BJ (cell line): ENCODE results near the gene UNK. TPM values are rescaled to one million over a fixed set of nuclear protein-coding genes. Genes with fewer than 3 reads are reported as not detected.

Source experiments
- CTCF ChIA-PET: fragments of 350-600 bp; formaldehyde crosslinking; extraction: SDS; loops from one replicate; lab custom pipeline; 2021; ENCODE audit warnings: antibody characterized with exemption, inconsistent platforms; lab: Yijun Ruan, JAX
- POLR2A ChIA-PET: fragments of 300-600 bp; sonication (Branson Sonifier 250); formaldehyde crosslinking; extraction: SDS; loops from one replicate; lab custom pipeline; 2021; ENCODE audit warnings: antibody characterized with exemption; lab: Charles Lee
- DNase-seq: peaks from one replicate; pipeline ENCODE4 v3.0.0-alpha.2; 2011; ENCODE audit warnings: low read depth
- H3K27me3 ChIP-seq: 2 replicates; pipeline ENCODE4 v1.6.0; 2011; ENCODE audit warnings: low read length; ENCODE audit not compliant: control insufficient read depth, insufficient read depth
- H3K36me3 ChIP-seq: 2 replicates; pipeline ENCODE4 v1.5.1; 2011; ENCODE audit warnings: low read length; ENCODE audit not compliant: control insufficient read depth, insufficient read depth
- H3K4me3 ChIP-seq: 2 replicates; pipeline ENCODE4 v1.5.1; 2011; ENCODE audit warnings: low read depth, mild to moderate bottlenecking, control low read depth, low read length
- CTCF ChIP-seq: IDR thresholded peaks from 2 replicates; pipeline ENCODE4 v1.5.1; 2011; ENCODE audit warnings: low read depth, mild to moderate bottlenecking, control low read depth, inconsistent platforms, low read length, moderate library complexity; ENCODE audit not compliant: insufficient read depth
- polyA plus RNA-seq: library from polyadenylated mRNA; depleted of rRNA; stranded (reverse); fragments of >200 nt; gene quantifications from 2 replicates; pipeline ENCODE4 v1.2.3, GENCODE V29; 2011

The UNK gene
- polyA plus RNA-seq, 1 experiment = 7.2 TPM

GRCh38 chr17:75767881-75768280, 16.7 kb upstream of the UNK start:
- POLR2A ChIA-PET = no interaction called here
- CTCF ChIA-PET = no interaction called here
- no peaks in the 10 kb centered on the region for H3K27me3 ChIP-seq
- no peak overlapping the region for H3K4me3 ChIP-seq
- H3K36me3 ChIP-seq = no peaks in the 10 kb centered on the region
- DNase-seq = no peak
- TF ChIP-seq CTCF = no peak

GRCh38 chr17:75769536-75769935, 15.1 kb upstream of the UNK start:
- no peak for DNase-seq
- H3K4me3 ChIP-seq = no peak overlapping the region
- no peak for TF ChIP-seq CTCF
- ChIA-PET CTCF (interaction anchor here (1.4 kb wide), 1 partner anchor 58 kb away, joined by 4 read pairs; no protein-coding TSS in a partner anchor), POLR2A (no interaction called here)
- no peaks in the 10 kb centered on the region for H3K27me3 ChIP-seq
- no peaks in the 10 kb centered on the region for H3K36me3 ChIP-seq

GRCh38 chr17:75771334-75772281, 13.0 kb upstream of the UNK start:
- Histone ChIP-seq H3K4me3 (no peak overlapping the region), H3K27me3 (no peaks in the 10 kb centered on the region), H3K36me3 (peaks cover 4% of the 10 kb centered on the region)
- peak; percentile 27; the same call in 1 of the 2 replicates for TF ChIP-seq CTCF
- DNase-seq = no peak
- CTCF ChIA-PET = interaction anchor here (1.2 to 1.5 kb wide), 2 partner anchors 74 to 139 kb away, joined by 3 read pairs; no protein-coding TSS in a partner anchor
- POLR2A ChIA-PET = interaction anchor here (0.7 kb wide), 1 partner anchor 8 kb away, joined by 4 read pairs; no protein-coding TSS in a partner anchor

DNA sequence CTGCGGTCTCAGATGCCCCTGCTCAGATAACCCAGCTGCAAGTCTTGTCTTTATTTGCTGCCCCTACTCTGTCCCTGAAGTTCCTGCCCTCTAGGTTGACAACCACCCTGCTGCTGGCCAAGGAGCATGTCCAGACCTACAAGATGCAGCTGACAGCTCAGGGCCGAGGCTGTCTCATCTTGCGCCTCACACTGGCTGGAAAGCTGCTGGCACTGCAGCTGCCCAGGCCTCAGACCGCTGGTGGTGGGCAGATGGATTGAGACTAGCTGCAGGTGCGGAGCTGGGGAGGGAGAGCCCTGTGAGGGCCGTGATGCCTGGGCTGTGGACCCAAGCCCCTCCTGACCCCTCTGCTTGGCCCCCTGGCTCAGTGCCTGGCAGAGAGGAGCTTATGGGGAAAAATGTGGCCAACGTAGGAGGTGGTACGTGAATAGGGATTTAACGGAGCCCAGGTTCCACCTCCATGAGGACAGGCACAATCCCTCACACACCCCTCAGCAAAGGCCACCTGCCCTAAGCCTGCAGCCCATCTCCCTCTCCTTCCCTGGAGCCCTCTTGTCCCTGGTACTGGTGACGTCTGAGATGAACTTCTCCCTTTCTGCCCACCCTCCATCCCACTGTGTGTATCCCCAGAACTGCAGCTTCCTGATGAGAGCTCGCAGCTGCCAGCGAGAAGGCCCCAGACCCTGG, 11.3 kb upstream of the UNK start:
- ChIA-PET CTCF (interaction anchor here (1.1 to 8.1 kb wide), 5 partner anchors 9 to 141 kb away, joined by 3 to 48 read pairs (median 3); partner anchors contain the start of gene GALK1), POLR2A (interaction anchor here (1.1 kb wide), 1 partner anchor 9 kb away, joined by 3 read pairs; no protein-coding TSS in a partner anchor)
- no peak for TF ChIP-seq CTCF
- H3K36me3 ChIP-seq = peaks cover 8% of the 10 kb centered on the region
- no peaks in the 10 kb centered on the region for H3K27me3 ChIP-seq
- no peak overlapping the region for H3K4me3 ChIP-seq
- no peak for DNase-seq
